Measurements from ENCODE around the gene SLC66A2.

The SLC66A2 gene

GRCh38 chr18:79937103-79937860 lies 14.2 kb downstream of the SLC66A2 start:
- no peak for DNase-seq (ENCODE audit: low spot score)

DNA sequence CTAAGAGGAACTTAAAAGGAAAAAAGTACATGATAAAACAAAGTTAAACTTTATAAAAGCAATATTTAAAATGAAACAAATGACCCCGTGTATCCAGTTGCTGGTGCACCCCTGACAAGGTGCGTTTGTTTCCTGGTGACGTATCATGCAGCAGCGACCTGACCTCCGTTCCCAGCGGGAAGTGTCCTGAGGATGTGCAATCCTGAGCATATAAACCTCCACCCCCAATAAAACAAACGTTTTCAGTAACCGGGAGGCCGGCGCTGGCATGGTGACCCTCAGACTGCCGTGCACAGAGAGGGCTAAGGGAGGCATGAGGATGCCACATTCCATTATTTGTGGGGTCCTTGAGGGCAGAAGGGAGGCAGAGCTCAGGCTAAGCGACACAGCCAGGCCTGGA lies 14.8 kb downstream of the SLC66A2 start:
- DNase-seq (ENCODE audit: low spot score) = no peak

- no peak for DNase-seq (ENCODE audit: low spot score)
These were observed 15.5 kb downstream of the SLC66A2 start for GRCh38 chr18:79935925-79936324.

- no peak for DNase-seq (ENCODE audit: low spot score)
These were observed 16.0 kb downstream of the SLC66A2 start for GRCh38 chr18:79935499-79935898.

DNA sequence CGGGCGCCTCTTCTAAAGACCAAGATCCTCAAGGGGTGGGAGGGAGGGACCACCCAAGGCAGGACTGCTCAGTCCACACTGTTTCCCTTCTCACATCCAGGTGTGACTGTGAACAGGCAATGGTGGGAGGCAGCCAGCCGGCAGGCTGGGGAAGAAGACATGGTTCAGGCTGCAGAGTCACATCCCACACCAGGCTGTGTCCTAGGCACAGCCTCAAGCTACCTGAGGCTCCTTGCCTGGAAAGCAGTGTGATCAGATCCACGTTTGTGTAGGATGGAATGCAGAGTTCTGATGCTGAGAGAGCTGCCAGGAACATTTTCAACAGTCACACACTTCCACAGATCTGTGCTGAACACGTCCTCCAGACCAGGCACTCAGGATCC lies 16.4 kb downstream of the SLC66A2 start:
- DNase-seq (ENCODE audit: low spot score) = no peak

DNA sequence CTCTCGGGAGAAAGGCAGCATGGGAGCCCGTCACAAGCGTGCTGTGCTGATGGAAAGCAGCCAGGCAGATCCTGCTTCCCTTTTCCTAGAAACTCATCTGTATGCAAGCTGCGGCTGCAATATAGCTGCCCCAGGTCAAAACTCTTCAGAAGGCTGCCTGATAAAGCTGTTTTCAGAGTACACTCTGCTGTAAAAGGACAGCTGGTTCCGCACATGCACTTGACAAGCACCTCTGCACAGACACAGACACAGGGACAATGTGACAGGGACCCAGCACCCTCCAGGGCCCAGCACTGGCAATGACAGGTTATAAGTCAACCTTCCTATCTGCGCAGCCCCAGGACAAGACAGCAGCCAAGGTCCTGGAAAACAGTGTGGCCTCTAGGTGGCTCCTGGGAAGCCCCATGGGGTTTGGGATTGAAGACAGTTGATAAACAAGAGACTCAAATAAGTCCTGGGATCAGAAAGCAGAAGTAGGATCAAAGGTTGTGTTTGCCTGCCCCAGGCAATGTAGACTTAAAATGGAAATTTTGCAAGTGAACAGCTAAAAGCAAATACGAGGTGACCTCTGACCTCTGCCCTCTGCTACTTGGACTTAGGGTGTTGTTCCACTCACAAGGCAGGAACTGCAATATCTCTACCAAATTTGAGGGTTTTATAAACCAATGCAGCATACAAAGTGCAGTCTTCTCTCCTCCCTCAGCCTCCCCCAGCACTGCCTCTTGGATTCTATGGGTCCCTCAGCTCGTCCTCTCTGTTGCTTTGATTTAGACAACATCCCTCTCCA lies 16.9 kb downstream of the SLC66A2 start:
- no peak for DNase-seq (ENCODE audit: low spot score)

DNA sequence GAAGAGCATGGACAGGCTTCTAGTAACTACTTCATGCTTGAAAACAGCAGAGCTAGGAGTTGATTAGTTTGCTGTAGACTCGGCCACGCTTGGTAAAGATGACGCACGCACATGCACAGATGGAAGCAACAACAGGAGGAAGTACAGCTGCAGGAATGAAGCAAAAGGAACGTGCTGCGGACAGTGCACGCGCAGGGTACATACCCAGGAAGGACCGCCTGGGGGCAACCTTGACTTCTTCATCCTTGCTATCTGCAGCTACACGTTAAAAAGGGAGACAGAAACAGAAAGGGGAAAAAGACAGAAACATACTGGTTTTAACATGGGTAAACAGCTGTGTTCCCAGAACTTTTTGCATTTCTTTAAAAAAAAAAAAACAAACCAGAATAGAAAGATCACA lies 17.7 kb downstream of the SLC66A2 start:
- DNase-seq (ENCODE audit: low spot score) = no peak

- DNase-seq (ENCODE audit: low spot score) = no peak
These were observed 18.5 kb downstream of the SLC66A2 start for GRCh38 chr18:79932907-79933306.

GRCh38 chr18:79931475-79931874 lies 20.0 kb downstream of the SLC66A2 start:
- no peak for DNase-seq (ENCODE audit: low spot score)

DNA sequence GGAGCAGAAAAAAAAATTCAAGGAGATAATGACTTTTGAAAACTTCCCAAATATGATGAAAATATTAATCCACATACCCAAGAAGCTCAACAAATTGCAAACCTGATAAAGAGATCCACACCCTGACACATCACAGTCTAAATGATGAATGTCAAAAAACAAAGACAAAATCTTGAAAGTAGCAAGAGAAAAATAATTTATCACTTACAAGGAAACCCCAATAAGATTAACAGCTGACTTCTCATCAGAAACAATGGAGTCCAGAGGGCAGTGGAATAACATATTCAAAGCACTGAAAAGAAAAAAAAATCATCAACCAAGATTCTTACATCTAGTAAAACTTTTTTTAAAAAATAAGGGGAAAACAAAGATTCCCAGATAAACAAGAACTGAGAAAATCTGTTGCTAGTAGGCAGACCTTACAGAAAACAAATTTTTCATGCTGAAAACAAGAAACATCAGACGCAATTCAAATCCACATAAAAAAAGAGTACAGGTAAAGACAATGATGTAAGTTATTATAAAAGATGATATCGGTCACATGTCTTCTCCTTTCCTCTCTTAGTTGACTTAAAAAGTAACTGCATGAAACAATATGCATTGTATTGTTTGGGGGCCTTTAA lies 21.3 kb downstream of the SLC66A2 start:
- DNase-seq (ENCODE audit: low spot score) = no peak

- DNase-seq (ENCODE audit: low spot score) = no peak
These were observed 22.9 kb downstream of the SLC66A2 start for GRCh38 chr18:79928563-79928960.

- no peak for DNase-seq (ENCODE audit: low spot score)
These were observed 23.6 kb downstream of the SLC66A2 start for GRCh38 chr18:79927607-79928562.

- no peak for DNase-seq (ENCODE audit: low spot score)
These were observed 24.5 kb downstream of the SLC66A2 start for GRCh38 chr18:79926715-79927606.

DNA sequence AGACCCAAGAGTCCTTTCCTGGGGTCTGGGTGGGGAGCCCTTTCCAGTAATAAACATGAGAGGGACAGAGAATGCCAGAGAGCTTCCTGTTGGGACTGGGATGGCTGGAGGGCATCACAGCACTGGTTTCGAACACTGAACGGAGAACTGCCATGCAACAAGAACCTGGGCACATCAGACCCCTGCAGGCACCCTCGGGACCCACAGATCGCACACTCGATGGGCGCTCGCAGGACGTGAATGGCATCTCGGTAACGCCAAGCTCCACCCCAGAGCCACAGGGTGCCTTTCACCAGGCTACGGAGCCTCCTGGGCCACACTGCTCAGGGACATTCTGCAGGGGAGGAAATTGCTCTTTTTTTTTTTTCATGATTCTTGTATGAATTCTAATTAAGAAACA lies 25.1 kb downstream of the SLC66A2 start:
- DNase-seq (ENCODE audit: low spot score) = no peak

GRCh38 chr18:79924814-79925731 lies 26.4 kb downstream of the SLC66A2 start:
- no peak for DNase-seq (ENCODE audit: low spot score)

GRCh38 chr18:79923896-79924585 lies 27.4 kb downstream of the SLC66A2 start:
- no peak for DNase-seq (ENCODE audit: low spot score)

DNA sequence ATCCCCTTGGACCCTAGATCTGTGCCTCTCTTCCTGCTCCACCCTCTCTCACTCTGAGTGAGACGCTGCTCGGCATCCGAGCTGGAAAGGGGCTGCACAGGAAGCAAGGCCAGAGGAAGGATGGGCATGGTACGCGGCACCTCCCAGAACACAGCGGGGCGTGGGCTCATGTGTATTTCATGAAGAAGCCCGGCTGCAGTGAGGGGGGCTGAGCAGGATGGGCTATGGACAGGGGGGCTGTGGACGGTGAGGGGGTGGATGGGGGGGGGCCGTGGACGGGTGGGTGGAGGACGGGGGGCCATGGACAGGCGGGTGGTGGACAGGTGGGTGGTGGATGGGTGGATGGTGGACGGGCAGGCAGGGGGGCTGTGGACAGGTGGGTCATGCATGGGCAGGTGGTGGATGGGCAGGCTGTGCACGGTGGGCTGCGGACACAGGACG lies 28.5 kb downstream of the SLC66A2 start:
- no peak for DNase-seq (ENCODE audit: low spot score)

GRCh38 chr18:79921984-79922965 lies 29.2 kb downstream of the SLC66A2 start:
- no peak for DNase-seq (ENCODE audit: low spot score)

Measured in activated CD4-positive, alpha-beta T cell treated with anti-CD3 and anti-CD28 coated beads, Interleukin-2, Interleukin-4, amounts not matched to agents 100 ng/mL and 50 ng/mL, durations not matched to agents 16 hours and 8 hours (primary cell).